Keratinocyte (primary cell): ENCODE measurements around the gene CORO1A. TPM values are rescaled to one million over a fixed set of nuclear protein-coding genes. Genes with fewer than 3 reads are reported as not detected.
"Not testable (repeated sequence)": the region's sequence is repeated elsewhere in the genome, so short reads cannot be mapped to it uniquely, and the experiment has no call there.

Experiments used
- DNase-seq: peaks from one replicate; pipeline ENCODE4 v3.0.0-alpha.2; 2011; ENCODE audit warnings: low read depth, missing footprints, low spot score
- FAIRE-seq: peaks from 2 replicates; lab custom pipeline; 2011; peaks lifted over from hg19 to GRCh38; lab: Jason Lieb, UNC
- H2AFZ ChIP-seq: 2 replicates; pipeline ENCODE4 v1.6.0; 2012; ENCODE audit warnings: low read length, control low read depth, inconsistent platforms; ENCODE audit not compliant: control insufficient read depth
- H3K27ac ChIP-seq: 2 replicates; pipeline ENCODE4 v1.5.1; 2011; ENCODE audit warnings: low read length; ENCODE audit not compliant: control insufficient read depth, insufficient read depth
- H3K27me3 ChIP-seq: 3 replicates; pipeline ENCODE4 v1.6.0; 2011; ENCODE audit warnings: low read length; ENCODE audit not compliant: control insufficient read depth, insufficient read depth; ENCODE audit errors: extremely low read depth
- H3K36me3 ChIP-seq, 2 experiments: 2 replicates in 1 of 2; 3 replicates in 1 of 2; pipeline ENCODE4 v1.5.1; 2011; ENCODE audit warnings: low read length in 2 of 2, mild to moderate bottlenecking in 1 of 2; ENCODE audit not compliant: control insufficient read depth in 2 of 2, insufficient read depth in 2 of 2; ENCODE audit errors: extremely low read depth in 1 of 2
- H3K4me1 ChIP-seq: 3 replicates; pipeline ENCODE4 v1.5.1; 2011; ENCODE audit warnings: low read length; ENCODE audit not compliant: control insufficient read depth, insufficient read depth; ENCODE audit errors: extremely low read depth
- H3K4me2 ChIP-seq: 3 replicates; pipeline ENCODE4 v1.6.0; 2011; ENCODE audit warnings: low read depth, low read length; ENCODE audit not compliant: control insufficient read depth, insufficient read depth; ENCODE audit errors: extremely low read depth
- H3K4me3 ChIP-seq, 3 experiments: fragments of 200-600 bp in 1 of 3; sonication (generic) in 1 of 3; 2 replicates in 2 of 3; 3 replicates in 1 of 3; pipeline ENCODE4 v1.5.1; 2011 to 2016; ENCODE audit warnings: low read length in 3 of 3, mild to moderate bottlenecking in 3 of 3, control low read depth in 2 of 3, inconsistent platforms in 1 of 3, low read depth in 1 of 3, mixed read lengths in 1 of 3, mixed run types in 1 of 3, moderate library complexity in 1 of 3; ENCODE audit not compliant: control insufficient read depth in 2 of 3, insufficient read depth in 2 of 3; ENCODE audit errors: extremely low read depth in 1 of 3
- H3K79me2 ChIP-seq: 2 replicates; pipeline ENCODE4 v1.6.0; 2012; ENCODE audit warnings: low read length; ENCODE audit not compliant: control insufficient read depth, insufficient read depth
- H3K9ac ChIP-seq: 3 replicates; pipeline ENCODE4 v1.6.0; 2011; ENCODE audit warnings: low read length; ENCODE audit not compliant: control insufficient read depth, insufficient read depth; ENCODE audit errors: extremely low read depth
- H3K9me1 ChIP-seq: 3 replicates; pipeline ENCODE4 v1.6.0; 2011; ENCODE audit warnings: low read length; ENCODE audit not compliant: control insufficient read depth, insufficient read depth; ENCODE audit errors: extremely low read depth
- H3K9me3 ChIP-seq: 2 replicates; pipeline ENCODE4 v1.5.1; 2012; ENCODE audit warnings: low read depth, low read length; ENCODE audit not compliant: control insufficient read depth
- H4K20me1 ChIP-seq: 3 replicates; pipeline ENCODE4 v1.6.0; 2011; ENCODE audit warnings: low read length; ENCODE audit not compliant: control insufficient read depth, insufficient read depth; ENCODE audit errors: extremely low read depth
- EZH2 ChIP-seq: IDR thresholded peaks from one replicate; pipeline ENCODE4 v1.6.1; 2012; ENCODE audit warnings: inconsistent platforms, mild to moderate bottlenecking, low read length, moderate library complexity
- dilution Hi-C: fragments of 300-500 bp; cut with MboI; formaldehyde crosslinking; loops from one replicate; pipeline ENCODE4 v1.7.0; 2020; ENCODE audit warnings: low sequenced_read_pairs; ENCODE audit not compliant: extremely low pct_ligation_motif_present
- polyA plus RNA-seq, 5 experiments: library from polyadenylated mRNA; depleted of rRNA in 3 of 5; stranded (reverse) in 3 of 5; stranded (forward) in 1 of 5; unstranded in 1 of 5; fragments of >200 nt; gene quantifications; 1 replicate in 1 of 5; 2 replicates in 3 of 5; 3 replicates in 1 of 5; pipeline versions ENCODE4 v1.2.1 to v1.2.3, GENCODE V29; 2011 to 2012; ENCODE audit warnings: missing spikeins in 2 of 5, low read depth in 1 of 5, low replicate concordance in 1 of 5
- TF ChIP-seq, protein P1 (sequence below), 3 experiments: IDR thresholded peaks in 1 of 3; conservative IDR thresholded peaks in 1 of 3; optimal IDR thresholded peaks in 1 of 3; 2 replicates in 2 of 3; 3 replicates in 1 of 3; pipeline versions ENCODE3 to v1.5.1; 2011; ENCODE audit warnings: low read length in 3 of 3, mild to moderate bottlenecking in 3 of 3, moderate library complexity in 2 of 3, control low read depth in 1 of 3, inconsistent platforms in 1 of 3; ENCODE audit not compliant: insufficient read depth in 2 of 3; ENCODE audit errors: extremely low read depth in 1 of 3

Gene CORO1A
- polyA plus RNA-seq, 1 donor (not counting 4 experiments of a cell fraction or from before 2014, with no cell fraction given), result 2.8 TPM

DNA sequence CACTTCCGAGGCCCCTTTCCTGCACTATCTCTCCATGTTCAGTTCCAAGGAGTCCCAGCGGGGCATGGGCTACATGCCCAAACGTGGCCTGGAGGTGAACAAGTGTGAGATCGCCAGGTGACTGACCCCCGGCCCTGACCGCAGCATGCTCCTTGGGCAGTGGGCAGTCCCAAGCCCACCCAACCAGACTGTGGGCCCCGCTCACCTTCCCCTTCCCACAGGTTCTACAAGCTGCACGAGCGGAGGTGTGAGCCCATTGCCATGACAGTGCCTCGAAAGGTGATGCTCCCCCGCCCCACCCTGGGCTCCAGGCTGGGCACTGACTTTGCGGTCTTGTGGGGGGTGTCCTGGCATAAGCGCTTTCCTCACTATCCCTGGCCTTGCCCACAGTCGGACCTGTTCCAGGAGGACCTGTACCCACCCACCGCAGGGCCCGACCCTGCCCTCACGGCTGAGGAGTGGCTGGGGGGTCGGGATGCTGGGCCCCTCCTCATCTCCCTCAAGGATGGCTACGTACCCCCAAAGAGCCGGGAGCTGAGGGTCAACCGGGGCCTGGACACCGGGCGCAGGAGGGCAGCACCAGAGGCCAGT is 4.7 kb downstream of the CORO1A start:
- Histone ChIP-seq H3K27ac (no peak overlapping the region), H3K27me3 (no peaks in the 10 kb centered on the region), H3K4me3 (no peak overlapping the region), H3K9me1 (no peaks in the 10 kb centered on the region), H3K9me3 (no peaks in the 10 kb centered on the region), H3K4me2 (no peak overlapping the region), H3K9ac (no peak overlapping the region), H3K4me1 (no peaks in the 10 kb centered on the region), H3K36me3 (no peaks in the 10 kb centered on the region), H3K79me2 (no peaks in the 10 kb centered on the region), H2AFZ (no peak overlapping the region), H4K20me1 (no peaks in the 10 kb centered on the region)
- DNase-seq (no peak), FAIRE-seq (no peak)
- dilution Hi-C loops, result no loop called here
- TF ChIP-seq, protein P1, sequence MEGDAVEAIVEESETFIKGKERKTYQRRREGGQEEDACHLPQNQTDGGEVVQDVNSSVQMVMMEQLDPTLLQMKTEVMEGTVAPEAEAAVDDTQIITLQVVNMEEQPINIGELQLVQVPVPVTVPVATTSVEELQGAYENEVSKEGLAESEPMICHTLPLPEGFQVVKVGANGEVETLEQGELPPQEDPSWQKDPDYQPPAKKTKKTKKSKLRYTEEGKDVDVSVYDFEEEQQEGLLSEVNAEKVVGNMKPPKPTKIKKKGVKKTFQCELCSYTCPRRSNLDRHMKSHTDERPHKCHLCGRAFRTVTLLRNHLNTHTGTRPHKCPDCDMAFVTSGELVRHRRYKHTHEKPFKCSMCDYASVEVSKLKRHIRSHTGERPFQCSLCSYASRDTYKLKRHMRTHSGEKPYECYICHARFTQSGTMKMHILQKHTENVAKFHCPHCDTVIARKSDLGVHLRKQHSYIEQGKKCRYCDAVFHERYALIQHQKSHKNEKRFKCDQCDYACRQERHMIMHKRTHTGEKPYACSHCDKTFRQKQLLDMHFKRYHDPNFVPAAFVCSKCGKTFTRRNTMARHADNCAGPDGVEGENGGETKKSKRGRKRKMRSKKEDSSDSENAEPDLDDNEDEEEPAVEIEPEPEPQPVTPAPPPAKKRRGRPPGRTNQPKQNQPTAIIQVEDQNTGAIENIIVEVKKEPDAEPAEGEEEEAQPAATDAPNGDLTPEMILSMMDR (optimal IDR thresholded peaks at IDR 0.05 in 1 of 3, IDR thresholded peaks at IDR 0.05 in 1 of 3, conservative IDR thresholded peaks at IDR 0.05 in 1 of 3; ENCODE audit: extremely low read depth in 1 of 3, insufficient read depth in 2 of 3, low read length in 3 of 3), result no peak
- no peak for TF ChIP-seq EZH2

GRCh38 chr16:30191158-30191557 is 7.8 kb downstream of the CORO1A start:
- H2AFZ ChIP-seq, H4K20me1 ChIP-seq, H3K27me3 ChIP-seq, H3K79me2 ChIP-seq, DNase-seq, H3K36me3 ChIP-seq, dilution Hi-C loops, H3K9ac ChIP-seq, H3K9me1 ChIP-seq, H3K4me2 ChIP-seq, H3K9me3 ChIP-seq, H3K4me1 ChIP-seq, FAIRE-seq, H3K27ac ChIP-seq, H3K4me3 ChIP-seq: not testable (repeated sequence)

- dilution Hi-C loops, H3K27ac ChIP-seq, H3K36me3 ChIP-seq, H4K20me1 ChIP-seq, H3K9me3 ChIP-seq, H3K4me1 ChIP-seq, DNase-seq, H2AFZ ChIP-seq, H3K27me3 ChIP-seq, H3K9ac ChIP-seq, H3K9me1 ChIP-seq, FAIRE-seq, H3K4me3 ChIP-seq, H3K4me2 ChIP-seq, H3K79me2 ChIP-seq: not testable (repeated sequence)
Observed at GRCh38 chr16:30193098-30193497, 9.7 kb downstream of the CORO1A start.

- H2AFZ ChIP-seq, H3K4me1 ChIP-seq, DNase-seq, H3K27ac ChIP-seq, H3K9ac ChIP-seq, H4K20me1 ChIP-seq, H3K9me1 ChIP-seq, H3K9me3 ChIP-seq, H3K79me2 ChIP-seq, H3K27me3 ChIP-seq, H3K36me3 ChIP-seq, dilution Hi-C loops: not testable (repeated sequence)
- peak; percentile 93 for FAIRE-seq
- Histone ChIP-seq H3K4me3 (peak within 1 kb of the TSS in 1 of 3 experiments; percentile 39), H3K4me2 (peak within 1 kb of the TSS; percentile 56)
Observed at GRCh38 chr16:30193615-30194014, 10.2 kb downstream of the CORO1A start, which contains the start of the genes BOLA2B and SLX1A. Gene BOLA2B, minus strand, starts transcription at chr16:30193666. Its CDS starts 71 bp downstream, at chr16:30193595. Gene SLX1A, plus strand, starts transcription at chr16:30193875. Its CDS starts 210 bp downstream, at chr16:30194085.
